Breast epithelium (tissue), 4 donors: Measurements from ENCODE around the gene CCDC80. TPM values are rescaled to one million over a fixed set of nuclear protein-coding genes. Genes with fewer than 3 reads are reported as not detected.

Experiments used
- DNase-seq, 2 donors: peaks; one replicate each; pipeline ENCODE4 v3.0.0-alpha.2; 2019; ENCODE audit warnings: low spot score in 2 of 2
- H3K27ac ChIP-seq, 2 donors: fragments of 200-600 bp; sonication (generic) in 1 of 2; one replicate each; pipeline ENCODE4 v1.5.1; 2016 to 2019; ENCODE audit warnings: mild to moderate bottlenecking in 1 of 2
- H3K27me3 ChIP-seq, 2 donors: fragments of 200-600 bp; sonication (generic) in 1 of 2; one replicate each; pipeline versions ENCODE4 v1.5.1 to v1.6.0; 2017 to 2019; ENCODE audit warnings: control low read depth in 1 of 2, mild to moderate bottlenecking in 1 of 2
- H3K36me3 ChIP-seq: fragments of 200-600 bp; one replicate; pipeline ENCODE4 v1.5.1; 2019
- H3K4me1 ChIP-seq, 2 donors: fragments of 200-600 bp; sonication (generic); one replicate each; pipeline ENCODE4 v1.5.1; 2016 to 2019; ENCODE audit warnings: control low read depth in 1 of 2
- H3K4me3 ChIP-seq, 3 donors: fragments of 200-600 bp; sonication (generic); 1 replicate in 2 of 3; 2 replicates in 1 of 3; pipeline ENCODE4 v1.5.1; 2016 to 2019; ENCODE audit warnings: mild to moderate bottlenecking in 3 of 3, moderate library complexity in 2 of 3
- H3K9me3 ChIP-seq, 2 donors: fragments of 200-600 bp; sonication (generic) in 1 of 2; one replicate each; pipeline ENCODE4 v1.5.1; 2016 to 2019; ENCODE audit warnings: control low read depth in 1 of 2
- CTCF ChIP-seq, 3 donors: fragments of 450-650 bp; IDR thresholded peaks; one replicate each; pipeline ENCODE4 v1.5.1; 2016 to 2017; ENCODE audit warnings: antibody characterized with exemption in 3 of 3, mild to moderate bottlenecking in 3 of 3, moderate library complexity in 3 of 3
- POLR2A ChIP-seq: fragments of 450-650 bp; IDR thresholded peaks from one replicate; pipeline ENCODE4 v1.6.1; 2016; ENCODE audit warnings: antibody characterized with exemption, mild to moderate bottlenecking, moderate library complexity
- POLR2AphosphoS5 ChIP-seq, 3 donors: sonication (generic); formaldehyde crosslinking; IDR thresholded peaks; one replicate each; pipeline ENCODE4 v1.6.1; 2017; ENCODE audit warnings: antibody characterized with exemption in 3 of 3
- intact Hi-C: fragments of 100-400 bp; cut with DNase I; formaldehyde crosslinking; loops from one replicate; pipeline ENCODE4 v1.15.1; 2023; ENCODE audit warnings: low total_unique reads
- total RNA-seq, 3 donors: library from RNA; depleted of rRNA; stranded (reverse); fragments of >200 nt; gene quantifications; one replicate each; pipeline ENCODE4 v1.1.0, GENCODE V29; 2016

CCDC80 gene
- total RNA-seq, 3 donors from 2014 or later = 38.7 to 430 (median 42.0) TPM

DNA sequence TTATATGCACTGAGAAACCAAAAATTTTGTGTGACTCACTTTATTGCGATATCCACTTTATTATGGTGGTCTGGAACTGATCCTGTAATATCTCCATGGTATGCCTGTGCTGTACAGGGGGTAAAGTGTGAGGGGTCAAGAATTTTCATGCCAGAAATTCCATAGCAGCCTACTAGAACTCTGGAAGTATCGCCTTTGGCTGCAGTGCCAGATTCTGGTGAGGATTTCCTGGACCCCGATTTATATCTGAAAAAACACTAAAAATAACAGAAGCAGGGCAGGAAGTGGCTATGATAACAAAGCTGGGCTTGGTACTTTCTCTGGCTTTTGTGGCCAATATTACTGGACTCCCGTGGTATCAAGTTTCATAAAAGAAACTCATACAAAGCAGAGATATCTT is 36.4 kb downstream of the CCDC80 start:
- no peak for TF ChIP-seq POLR2AphosphoS5 (IDR thresholded peaks at IDR 0.05)
- TF ChIP-seq POLR2A = no peak
- TF ChIP-seq CTCF (IDR thresholded peaks at IDR 0.05) = no peak
- intact Hi-C loops = no loop called here
- H3K36me3 ChIP-seq = no peaks in the 10 kb centered on the region
- no peak overlapping the region for H3K4me3 ChIP-seq
- no peaks in the 10 kb centered on the region for H3K27me3 ChIP-seq
- no peaks in the 10 kb centered on the region for H3K4me1 ChIP-seq
- H3K27ac ChIP-seq = no peak overlapping the region
- DNase-seq = no peak
- H3K9me3 ChIP-seq = no peaks in the 10 kb centered on the region

GRCh38 chr3:112602217-112602838 is 38.6 kb downstream of the CCDC80 start:
- intact Hi-C loops = no loop called here
- DNase-seq = no peak
- Histone ChIP-seq H3K36me3 (no peaks in the 10 kb centered on the region), H3K9me3 (no peaks in the 10 kb centered on the region), H3K27me3 (no peaks in the 10 kb centered on the region), H3K4me3 (no peak overlapping the region), H3K27ac (no peak overlapping the region), H3K4me1 (no peaks in the 10 kb centered on the region)
- TF ChIP-seq CTCF (IDR thresholded peaks at IDR 0.05) (no peak), POLR2AphosphoS5 (IDR thresholded peaks at IDR 0.05) (no peak), POLR2A (no peak)

- TF ChIP-seq POLR2A (no peak), POLR2AphosphoS5 (IDR thresholded peaks at IDR 0.05) (no peak), CTCF (IDR thresholded peaks at IDR 0.05) (no peak)
- intact Hi-C loops = loop anchor here (5.0 kb wide), 1 partner anchor 1459 kb away; the partner anchor contains the start of genes CCDC191 and QTRT2
- DNase-seq = no peak
- H3K27ac ChIP-seq = no peak overlapping the region
- H3K27me3 ChIP-seq = no peaks in the 10 kb centered on the region
- H3K9me3 ChIP-seq = no peaks in the 10 kb centered on the region
- no peak overlapping the region for H3K4me3 ChIP-seq
- H3K4me1 ChIP-seq = no peaks in the 10 kb centered on the region
- no peaks in the 10 kb centered on the region for H3K36me3 ChIP-seq
These were observed 42.2 kb downstream of the CCDC80 start for GRCh38 chr3:112598731-112599130.

DNA sequence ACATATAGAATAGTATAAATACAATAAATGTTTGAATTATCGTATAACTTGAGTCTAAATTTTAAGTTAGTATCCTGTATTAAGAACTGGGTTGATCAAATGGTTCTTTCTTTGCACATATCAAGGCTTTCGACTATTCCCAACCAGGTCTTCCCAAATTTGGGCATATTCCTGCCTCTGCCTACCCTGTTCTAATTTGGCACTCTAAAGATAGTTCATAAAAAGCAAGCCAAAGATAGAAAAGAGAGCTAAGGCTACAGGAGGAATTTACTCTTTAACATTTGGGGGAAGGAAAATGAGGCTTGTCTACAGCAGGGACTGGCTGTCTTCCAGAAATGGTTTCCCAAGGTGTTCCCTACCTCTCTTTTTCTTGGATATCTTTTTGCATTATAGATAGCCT is 43.0 kb downstream of the CCDC80 start:
- H3K27me3 ChIP-seq = no peaks in the 10 kb centered on the region
- DNase-seq = no peak
- H3K4me3 ChIP-seq = no peak overlapping the region
- H3K4me1 ChIP-seq = no peaks in the 10 kb centered on the region
- TF ChIP-seq POLR2AphosphoS5 (IDR thresholded peaks at IDR 0.05) = no peak
- no peak for TF ChIP-seq POLR2A
- no peak for TF ChIP-seq CTCF (IDR thresholded peaks at IDR 0.05)
- H3K27ac ChIP-seq = no peak overlapping the region
- intact Hi-C loops = loop anchor here (5.0 kb wide), 1 partner anchor 1459 kb away; the partner anchor contains the start of genes CCDC191 and QTRT2
- no peaks in the 10 kb centered on the region for H3K36me3 ChIP-seq
- H3K9me3 ChIP-seq = peaks cover 0 to 4% of the 10 kb centered on the region in 2 donors

DNA sequence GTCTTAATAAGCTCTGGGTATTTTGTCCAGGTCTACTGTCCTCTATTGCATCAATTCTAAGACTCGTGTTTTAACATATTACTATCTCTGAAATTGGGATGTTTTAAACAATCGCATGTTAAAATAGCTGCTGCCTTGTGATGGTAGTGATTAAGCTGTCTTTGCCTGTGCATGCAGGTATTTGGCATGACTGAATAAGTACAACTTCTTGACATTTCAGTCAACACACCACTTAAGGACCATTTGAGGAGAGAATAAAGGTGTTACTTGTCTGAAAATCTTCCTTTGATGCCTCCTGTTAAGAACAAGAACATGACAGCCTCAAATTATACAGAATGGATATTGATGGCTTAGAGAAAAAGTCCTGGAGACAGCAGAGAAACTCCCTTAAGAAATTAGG is 46.1 kb downstream of the CCDC80 start:
- H3K9me3 ChIP-seq = peaks cover 0 to 4% of the 10 kb centered on the region in 2 donors
- no peaks in the 10 kb centered on the region for H3K27me3 ChIP-seq
- no peak overlapping the region for H3K27ac ChIP-seq
- intact Hi-C loops = loop anchor here (5.0 kb wide), 1 partner anchor 1462 kb away; the partner anchor contains the start of genes CCDC191 and QTRT2
- TF ChIP-seq CTCF (IDR thresholded peaks at IDR 0.05) (no peak), POLR2AphosphoS5 (IDR thresholded peaks at IDR 0.05) (no peak), POLR2A (no peak)
- no peaks in the 10 kb centered on the region for H3K36me3 ChIP-seq
- no peaks in the 10 kb centered on the region for H3K4me1 ChIP-seq
- no peak overlapping the region for H3K4me3 ChIP-seq
- DNase-seq = no peak
